GM19324 (cell line): Measurements from ENCODE around the gene KAZN.
"Not testable (repeated sequence)": the region's sequence is repeated elsewhere in the genome, so short reads cannot be mapped to it uniquely, and the experiment has no call there.

ENCODE experiments used
- ATAC-seq: cut with Tn5 transposase; IDR thresholded peaks from one replicate; pipeline ENCODE4 v1.9.1; 2021; ENCODE audit warnings: mild to moderate bottlenecking, moderate library complexity; ENCODE audit not compliant: unreplicated experiment, low FRiP score

Gene KAZN

GRCh38 chr1:14959059-14959694, 360.7 kb downstream of the KAZN start:
- no peak for ATAC-seq

- ATAC-seq: no peak
These were observed 363.3 kb downstream of the KAZN start for GRCh38 chr1:14961661-14962267.

- ATAC-seq: no peak
These were observed 363.9 kb downstream of the KAZN start for GRCh38 chr1:14962407-14962806.

DNA sequence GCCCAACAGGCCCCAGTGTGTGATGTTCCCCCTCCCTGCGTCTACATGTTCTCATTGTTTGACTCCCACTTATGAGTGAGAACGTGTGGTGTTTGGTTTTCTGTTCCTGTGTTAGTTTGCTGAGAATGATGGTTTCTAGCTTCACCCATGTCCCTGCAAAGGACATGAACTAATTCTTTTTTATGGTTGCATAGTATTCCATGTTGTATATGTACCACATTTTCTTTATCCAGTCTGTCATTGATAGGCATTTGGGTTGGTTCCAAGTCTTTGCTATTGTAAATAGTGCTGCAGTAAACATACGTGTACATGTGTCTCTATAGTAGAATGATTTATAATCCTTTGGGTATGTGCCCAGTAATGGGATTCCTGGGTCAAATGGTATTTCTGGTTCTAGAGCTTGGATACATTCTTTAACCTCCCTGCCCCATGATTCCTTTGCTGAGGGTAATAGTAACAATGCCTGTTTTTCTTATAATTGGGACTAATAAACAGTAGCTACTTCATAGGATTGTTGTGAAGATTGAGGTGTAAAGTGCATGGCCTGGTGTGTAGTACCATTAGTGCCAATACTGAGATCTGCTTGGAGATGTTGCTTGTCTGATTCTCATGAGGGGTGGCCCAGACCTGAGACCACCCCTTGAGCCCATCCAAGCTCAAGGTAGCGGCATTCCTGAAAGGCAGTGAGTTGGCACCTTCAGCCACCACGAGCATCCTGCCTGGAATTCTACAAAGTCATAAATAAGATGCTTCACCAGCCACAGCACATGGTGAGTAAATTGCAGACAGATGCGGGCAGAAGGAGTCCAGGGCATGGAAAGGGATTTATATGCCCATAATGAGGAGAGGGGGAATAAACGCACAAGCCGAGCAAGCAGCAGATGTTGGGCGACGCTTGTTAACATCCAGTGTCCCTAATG, 365.6 kb downstream of the KAZN start:
- ATAC-seq: not testable (repeated sequence)

DNA sequence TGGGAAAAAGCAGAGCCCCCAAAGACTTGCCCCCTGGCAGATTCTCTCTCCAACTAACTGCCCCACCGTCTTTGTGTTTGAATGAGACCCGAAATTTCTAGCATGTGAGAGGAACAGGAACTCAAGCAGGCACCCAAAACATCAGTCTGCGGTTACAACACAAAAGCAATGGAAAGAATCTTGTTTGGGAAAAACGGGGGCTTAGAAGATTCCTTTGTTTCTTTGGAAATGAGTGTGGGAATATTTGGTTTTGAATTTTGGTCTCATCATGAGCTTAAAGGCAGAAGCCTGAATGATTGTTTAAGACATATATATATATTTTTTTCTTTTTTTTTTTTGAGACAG, 366.2 kb downstream of the KAZN start:
- ATAC-seq: no peak

DNA sequence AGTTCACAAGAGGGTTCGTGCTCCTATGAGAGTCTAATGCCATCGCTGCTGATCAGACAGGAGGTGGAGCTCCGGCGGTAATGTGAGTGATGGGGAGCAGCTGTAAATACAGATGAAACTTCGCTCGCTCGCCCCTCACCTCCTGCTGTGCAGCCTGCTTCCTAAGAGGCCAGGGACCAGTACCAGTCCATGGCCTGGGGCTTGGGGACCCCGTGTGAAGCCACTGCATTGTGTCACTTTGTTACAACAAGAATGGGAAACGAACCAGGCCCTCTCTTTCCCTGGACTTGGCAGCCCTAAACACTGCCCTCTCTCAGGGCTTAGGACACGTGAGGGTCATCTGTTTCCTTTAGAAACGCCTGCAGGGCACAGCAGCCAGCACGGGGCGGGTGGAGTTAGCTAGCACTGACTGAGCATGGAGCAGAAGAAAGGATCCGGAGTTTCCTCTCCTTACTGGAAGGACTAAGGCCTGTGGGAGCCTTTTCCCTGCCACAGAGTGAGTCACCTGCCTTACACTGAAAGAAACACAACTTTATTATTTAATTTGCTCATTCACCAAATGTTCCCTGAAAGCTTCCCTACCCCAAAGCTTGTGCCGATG, 369.9 kb downstream of the KAZN start:
- ATAC-seq: no peak

DNA sequence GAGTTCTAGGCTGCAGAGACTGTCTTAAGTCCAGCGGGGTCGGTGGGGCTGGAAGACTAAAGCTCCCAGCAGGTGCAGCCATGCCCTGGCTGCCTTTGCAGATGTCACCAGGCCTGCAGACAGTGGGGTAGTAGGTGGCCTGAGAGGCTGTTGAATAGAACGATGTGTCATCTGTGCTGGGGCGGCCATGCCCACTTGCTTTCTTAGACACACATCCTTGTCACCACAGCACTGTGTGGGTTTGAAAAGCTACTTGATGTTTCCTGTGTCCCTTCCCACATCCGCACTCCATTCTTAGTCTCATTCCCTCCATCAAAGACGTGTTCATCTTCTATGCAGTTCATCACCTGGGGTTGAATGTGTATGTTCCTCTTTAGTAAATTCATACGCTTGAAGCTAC, 370.5 kb downstream of the KAZN start:
- no peak for ATAC-seq

- no peak for ATAC-seq
These were observed 371.8 kb downstream of the KAZN start for GRCh38 chr1:14970115-14970798.

DNA sequence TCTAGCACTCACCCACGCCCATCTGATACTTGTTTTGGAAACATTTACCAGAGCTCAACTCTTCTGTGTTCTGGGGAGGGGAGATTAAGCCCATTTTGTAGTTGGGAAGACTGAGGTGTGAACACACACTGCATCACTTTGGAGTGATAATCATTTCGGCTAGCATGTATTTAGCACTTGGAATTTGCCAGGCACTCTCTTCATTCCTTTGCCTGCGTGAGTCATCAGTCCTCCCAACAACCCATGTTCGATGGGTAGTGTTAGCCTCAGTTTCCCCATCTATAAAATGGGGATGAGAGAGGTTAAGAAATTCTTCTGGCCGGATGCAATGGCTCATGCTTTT, 372.3 kb downstream of the KAZN start:
- no peak for ATAC-seq

DNA sequence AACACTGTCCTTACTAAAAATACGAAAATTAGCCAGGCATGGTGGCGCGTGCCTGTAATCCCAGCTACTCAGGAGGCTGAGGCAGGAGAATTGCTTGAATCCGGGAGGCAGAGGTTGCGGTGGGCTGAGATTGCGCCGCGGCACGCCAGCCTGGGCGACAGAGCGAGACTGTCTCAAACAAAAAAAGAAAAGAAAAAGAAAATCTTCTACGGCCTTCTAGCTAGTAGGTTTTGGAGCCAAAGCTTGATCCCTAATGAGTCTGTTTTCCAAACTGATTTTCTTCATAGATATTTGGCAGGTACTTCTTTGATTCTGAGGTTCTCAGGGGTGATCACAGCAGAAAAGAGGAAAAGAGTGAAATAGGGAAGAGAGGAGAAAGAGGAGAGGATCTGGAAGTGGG, 372.7 kb downstream of the KAZN start:
- no peak for ATAC-seq

DNA sequence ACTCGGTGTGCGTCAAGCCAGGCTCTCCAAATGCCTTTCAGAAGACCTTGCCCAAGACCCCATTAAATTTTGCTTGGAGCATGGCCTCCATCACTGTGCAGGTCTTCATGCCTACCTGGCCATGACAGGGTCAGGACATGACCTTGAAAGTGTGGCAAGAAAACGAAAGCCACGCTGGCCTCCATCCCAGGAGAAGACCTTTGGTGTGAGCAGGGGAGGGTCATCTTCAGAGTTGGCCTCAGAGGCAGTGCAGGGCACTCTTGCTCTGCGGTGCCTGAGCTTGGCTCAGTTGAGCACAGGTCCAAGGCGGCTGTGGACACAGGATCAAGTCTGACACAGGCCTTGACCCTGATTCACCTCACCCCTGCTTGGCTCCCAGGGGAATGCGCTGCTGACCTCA, 373.6 kb downstream of the KAZN start:
- no peak for ATAC-seq

- ATAC-seq: no peak
These were observed 375.3 kb downstream of the KAZN start for GRCh38 chr1:14973773-14974172.

DNA sequence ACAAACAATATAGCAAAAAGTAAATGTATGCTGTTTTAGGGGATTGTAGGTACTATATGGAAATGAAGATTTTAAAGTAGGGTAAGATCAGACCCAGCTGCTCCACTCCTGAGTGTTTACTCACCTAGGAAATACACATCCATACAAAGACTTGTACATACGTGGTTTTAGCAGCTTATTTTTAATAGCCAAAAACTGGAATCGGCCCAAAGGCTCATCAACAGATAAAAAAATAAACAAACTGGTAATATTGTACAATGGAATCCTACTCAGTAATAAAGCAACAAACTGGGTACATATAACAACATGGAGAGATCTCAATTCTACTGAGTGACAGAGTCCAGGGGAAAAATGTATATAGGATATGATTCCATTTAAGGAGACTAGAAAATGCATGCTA, 375.9 kb downstream of the KAZN start:
- no peak for ATAC-seq

DNA sequence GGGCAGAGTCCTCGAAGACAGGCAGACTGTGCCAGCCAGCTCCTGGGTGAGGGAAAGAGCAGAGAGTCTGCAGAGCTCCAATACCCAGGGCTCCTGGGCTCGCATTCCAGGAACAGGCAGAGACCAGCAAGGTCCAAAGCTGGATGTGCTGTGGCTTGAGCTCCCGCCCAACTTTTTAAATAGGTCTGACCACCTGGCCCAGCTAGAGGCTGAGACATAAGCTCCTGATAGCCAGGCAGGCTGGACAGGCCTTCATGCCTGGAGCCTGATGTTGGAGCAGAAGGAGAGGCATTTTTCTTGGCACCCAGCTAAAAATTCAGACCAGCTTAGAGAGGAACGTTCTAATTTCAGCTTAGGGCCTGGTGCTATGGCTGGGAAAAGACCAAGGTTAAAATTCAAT, 376.6 kb downstream of the KAZN start:
- ATAC-seq: no peak

DNA sequence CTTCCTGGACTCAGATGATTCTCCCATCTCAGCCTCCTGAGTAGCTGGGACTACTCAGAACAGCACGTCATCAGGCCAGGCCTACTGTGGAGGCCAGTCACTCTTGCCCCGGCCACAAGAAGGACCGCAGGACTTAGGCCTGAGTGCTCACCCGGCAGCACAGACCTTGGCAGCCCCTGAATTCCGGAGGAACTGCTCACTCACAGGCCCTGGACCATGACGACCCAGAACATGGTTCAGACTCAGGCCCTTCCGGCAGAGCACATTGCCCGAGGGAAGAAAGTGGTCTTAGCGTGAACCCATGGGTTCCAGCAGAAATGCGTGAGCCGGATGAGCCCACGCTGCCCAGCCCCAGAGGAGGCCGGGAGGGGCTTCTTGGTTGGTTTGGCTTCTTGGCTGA, 377.8 kb downstream of the KAZN start:
- ATAC-seq: no peak

DNA sequence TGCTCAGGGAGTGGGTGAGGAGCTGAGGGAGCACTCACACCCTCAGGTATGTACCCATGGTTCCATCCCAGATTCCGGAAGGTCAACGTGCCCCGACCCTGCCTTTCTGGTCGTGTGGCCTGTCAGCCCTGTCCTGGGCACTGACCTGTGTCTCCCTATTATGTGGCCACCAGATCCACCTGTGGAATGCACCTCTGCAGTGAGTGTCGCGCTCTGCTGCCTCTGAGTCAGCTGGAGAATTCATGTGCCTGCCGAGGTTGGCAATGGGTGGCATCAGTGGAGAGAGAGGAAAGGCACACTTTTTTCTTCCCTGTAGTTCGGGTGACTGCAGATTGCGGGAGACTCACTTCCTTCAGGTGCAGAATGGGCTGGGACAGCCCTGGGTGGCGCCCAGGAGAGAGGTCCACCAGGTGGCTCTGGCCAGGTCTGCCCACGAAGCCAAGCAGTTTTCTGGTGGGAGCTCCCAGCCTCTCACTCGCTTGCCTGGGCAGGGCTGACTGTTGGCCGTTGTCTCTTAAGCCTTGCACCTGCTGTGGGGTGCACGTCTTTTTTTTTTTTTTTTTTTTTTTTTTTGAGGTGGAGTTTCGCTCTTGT, 378.9 kb downstream of the KAZN start:
- ATAC-seq: no peak

DNA sequence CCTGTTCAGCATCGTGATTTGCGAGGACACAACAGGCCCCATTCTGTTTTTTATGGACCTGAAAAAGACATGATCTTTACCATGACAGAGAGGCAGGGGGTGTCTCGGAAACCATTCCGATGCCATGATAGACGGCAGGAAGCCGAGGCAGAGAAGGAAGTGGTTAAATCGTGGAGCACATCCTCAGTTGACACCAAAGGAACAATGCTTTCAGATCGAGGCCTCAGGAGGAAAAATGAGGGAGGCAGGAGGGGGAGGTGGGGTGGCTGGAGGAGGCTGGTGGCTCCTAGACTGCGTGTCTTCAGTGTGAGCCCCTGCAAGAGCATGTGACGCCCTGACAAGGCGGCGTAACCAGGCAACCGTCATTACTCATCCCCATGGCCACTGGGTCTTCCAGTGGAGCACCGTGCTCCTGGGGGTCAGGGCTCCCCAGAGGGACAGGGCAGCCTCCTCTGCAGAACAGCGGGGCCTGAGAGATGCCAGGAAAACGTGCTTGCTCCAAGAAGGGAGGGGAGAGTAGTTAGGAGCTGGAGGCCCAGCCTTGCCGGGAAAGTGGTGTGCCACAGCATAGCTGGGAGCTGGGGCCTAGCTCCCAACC, 382.2 kb downstream of the KAZN start:
- ATAC-seq: no peak

- ATAC-seq: no peak
These were observed 383.5 kb downstream of the KAZN start for GRCh38 chr1:14982029-14982428.

DNA sequence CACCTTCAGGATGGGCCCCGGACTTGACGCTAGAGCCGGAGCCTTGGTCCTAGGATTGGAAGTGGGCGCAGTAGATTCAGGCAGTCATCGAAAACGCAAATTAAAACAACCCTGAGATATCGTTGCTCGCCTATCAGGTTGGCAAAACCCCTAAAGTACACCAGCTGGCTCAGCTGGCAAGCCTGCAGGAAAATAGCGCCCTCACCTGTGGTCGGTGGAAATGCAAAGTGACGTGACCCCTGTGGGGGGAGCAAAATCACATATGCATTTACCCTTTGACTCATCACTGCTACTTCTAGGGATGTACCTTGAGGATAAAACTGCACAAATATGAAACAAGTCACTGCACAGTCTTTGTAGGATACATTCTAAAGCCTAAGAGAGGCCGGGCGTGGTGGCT, 384.8 kb downstream of the KAZN start:
- no peak for ATAC-seq

GRCh38 chr1:14986168-14986567, 387.7 kb downstream of the KAZN start:
- ATAC-seq: no peak
